ENCODE results near the gene CRACR2A.

Gene CRACR2A

DNA sequence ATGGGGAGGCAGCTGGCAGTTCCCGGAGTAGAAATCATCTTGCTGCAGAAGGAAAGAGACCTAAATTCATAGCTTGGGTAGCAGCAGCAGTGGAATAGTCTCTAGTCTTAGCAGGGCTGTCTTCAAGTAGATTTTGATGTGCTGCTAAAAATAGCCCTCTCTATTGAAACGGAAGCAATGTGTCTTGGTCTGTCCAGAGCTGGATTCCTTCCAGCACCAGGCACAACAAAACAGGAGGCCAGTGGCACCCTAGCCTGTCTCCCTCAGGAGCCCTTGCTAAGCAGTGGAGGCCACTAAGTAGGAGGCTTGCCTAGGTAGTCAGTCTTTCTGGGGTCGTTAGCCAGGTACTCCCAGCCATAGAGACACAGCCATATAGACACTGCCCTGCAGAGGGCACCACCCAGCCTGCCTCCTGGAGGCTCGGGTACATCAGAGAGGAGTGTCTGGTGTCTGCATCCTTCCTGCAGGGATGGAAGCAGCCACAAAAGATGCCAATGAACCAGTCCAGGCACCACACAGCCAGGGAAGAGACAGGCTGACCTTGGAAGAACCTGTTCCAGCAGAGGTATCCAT is 97.5 kb downstream of the CRACR2A start:
- DNase-seq (ENCODE audit: low read depth in 2 of 2): no peak

DNA sequence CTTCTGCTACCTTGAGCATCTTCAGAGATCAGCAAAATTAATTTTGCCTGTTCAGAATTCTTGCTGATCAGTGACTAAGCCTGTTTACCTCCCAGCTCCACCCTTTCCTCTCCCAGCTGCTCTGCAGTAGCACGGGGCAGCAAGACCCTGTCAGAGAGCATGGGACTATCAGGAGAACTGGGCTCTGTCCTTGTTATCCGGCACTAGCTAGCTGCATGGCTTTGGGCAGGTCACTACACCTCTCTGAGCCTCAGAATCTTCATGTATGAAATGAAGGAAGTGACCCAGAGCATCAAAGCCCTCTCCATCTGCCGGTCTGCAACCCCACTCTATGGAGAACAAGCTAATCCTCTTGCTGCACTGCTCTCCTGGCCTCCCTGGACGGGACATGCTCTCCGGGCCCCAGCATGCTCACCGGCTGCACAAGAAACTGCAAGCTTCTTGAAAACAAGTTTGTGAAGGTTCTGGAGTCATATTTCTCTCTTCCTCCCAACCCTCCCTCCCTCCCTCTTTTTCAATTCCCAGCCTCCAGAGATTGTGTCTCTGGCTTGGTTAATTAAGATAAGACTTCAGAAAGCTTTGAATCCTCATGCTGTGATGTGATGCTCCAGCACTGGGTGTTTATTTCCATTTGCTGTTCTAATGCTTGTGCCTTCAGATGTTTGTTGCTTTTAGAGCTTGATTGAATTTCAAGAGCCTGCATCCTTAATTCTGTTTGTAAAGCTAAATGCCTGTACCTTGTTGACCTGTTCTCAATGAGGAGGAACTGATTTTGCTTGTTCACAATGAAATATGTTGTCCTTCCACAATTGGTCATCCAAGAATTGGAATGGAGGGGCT is 101.1 kb downstream of the CRACR2A start:
- DNase-seq (ENCODE audit: low read depth in 2 of 2): no peak

DNA sequence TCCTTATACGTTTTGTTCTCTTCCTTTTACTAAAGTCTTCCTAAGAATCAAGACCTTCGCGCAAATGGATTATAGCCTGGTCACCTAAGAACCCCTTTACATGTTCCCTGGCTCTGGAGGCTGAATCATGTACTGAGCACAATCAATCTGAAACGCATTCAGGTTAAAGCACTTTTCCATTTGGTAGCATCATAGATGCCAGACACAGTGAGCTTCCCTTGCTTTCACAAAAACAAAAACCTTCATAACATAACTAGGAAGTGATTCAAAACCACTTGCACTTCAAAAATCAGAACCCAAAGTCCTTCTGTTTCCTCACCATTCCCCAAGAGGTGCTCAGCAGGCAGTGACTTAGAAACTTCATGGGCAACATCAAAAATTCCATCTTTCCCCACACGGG is 105.4 kb downstream of the CRACR2A start:
- no peak for DNase-seq (ENCODE audit: low read depth in 2 of 2)

DNA sequence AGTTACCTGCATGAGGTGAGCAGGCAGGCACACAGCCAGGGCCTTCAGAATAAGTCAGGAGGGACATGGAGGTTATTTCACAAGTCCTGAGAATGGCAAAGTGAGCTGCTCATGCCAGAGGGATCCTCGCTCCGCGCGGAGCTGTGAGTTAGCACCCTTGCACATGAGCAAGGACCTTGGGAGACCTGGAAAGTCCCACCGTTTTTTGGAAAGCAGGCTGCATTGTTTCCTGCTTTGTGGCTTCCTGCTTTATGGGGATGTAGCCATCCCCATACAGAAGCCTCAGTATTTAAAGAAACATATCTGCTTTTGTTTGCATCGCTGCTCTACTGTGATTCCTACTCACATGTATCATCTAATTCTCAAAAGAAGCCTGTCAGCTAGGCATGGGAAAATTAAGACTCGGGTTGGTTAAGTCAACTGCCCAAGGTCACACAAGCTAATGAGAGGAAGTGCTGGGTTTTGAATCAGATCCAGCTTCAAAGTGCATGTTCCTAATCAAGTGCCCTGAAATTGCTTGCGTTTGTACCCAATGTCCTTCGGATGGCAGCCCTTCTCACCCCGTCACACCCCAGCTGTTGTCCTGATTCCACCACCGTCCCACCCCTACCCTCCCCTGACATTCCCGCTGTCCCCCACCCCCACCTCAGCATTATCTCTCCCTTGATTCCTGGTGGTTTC is 106.2 kb downstream of the CRACR2A start:
- no peak for DNase-seq (ENCODE audit: low read depth in 2 of 2)

DNA sequence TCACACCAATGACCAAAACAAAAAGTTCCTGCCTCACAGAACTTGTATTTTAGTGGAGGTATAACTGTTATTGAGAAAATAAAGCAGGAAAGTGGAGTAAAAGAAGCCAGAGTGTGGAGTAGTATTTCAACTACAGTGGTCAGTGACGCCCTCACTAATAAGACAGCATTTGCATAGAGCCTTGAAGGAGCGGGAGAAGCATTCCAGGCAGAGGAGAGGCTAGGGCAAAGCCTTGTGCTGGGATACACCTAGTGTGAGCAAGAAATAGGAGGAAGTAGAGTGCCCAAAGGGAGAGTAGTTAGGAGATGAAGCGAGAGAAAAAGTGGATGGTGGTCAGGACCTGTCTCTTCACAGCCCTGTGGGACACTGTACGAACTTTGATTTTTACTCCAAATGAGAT is 107.8 kb downstream of the CRACR2A start:
- DNase-seq (ENCODE audit: low read depth in 2 of 2): no peak

DNA sequence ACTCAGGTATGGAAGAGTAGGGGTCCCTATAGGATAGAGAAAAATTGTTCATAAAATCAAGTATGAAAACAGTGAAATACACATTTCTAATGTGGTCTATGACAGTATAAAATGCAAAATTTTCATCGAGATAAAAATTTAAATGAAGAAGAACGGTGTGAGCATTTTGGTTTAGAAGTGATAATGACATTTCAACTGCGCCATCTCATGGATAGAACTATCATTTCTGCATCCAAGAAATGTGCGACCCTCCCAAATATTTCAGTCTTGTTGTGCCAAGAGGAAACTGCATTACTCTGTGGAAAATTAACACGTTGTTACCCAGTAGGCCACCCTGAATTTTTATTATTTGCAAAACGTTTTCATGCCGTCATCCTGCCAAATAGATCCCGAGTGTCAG is 108.8 kb downstream of the CRACR2A start:
- DNase-seq (ENCODE audit: low read depth in 2 of 2): no peak

DNA sequence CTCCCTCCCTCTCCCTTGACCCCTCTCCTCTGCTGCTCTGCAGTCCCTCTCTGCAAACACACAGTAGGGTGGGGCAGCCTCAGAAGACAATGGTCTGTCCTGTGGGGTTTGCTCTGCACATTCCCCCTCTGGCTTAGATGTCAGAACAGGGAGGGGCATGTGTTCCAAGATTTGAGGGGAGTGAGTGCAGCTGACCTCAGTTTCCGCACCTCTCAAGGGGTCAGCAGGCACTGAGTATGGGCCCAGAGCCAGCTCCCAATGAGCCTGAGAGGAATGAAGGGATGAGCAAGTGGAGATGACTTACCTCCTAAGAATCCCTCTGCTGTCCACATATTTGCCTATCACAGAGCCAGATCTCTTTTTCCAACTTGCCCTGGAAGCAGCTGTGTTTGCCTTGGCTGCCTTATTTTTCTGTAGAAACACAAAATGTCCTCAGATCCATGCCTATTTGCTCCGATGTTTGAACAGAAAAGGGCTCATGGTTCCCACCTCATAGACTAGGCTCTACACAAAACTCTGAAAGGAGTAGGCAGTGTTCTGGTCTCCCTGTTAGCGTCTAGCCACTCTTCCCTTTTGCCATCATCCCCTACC is 111.4 kb downstream of the CRACR2A start:
- peak; percentile 47 to 53 for DNase-seq (ENCODE audit: low read depth in 2 of 2)

DNA sequence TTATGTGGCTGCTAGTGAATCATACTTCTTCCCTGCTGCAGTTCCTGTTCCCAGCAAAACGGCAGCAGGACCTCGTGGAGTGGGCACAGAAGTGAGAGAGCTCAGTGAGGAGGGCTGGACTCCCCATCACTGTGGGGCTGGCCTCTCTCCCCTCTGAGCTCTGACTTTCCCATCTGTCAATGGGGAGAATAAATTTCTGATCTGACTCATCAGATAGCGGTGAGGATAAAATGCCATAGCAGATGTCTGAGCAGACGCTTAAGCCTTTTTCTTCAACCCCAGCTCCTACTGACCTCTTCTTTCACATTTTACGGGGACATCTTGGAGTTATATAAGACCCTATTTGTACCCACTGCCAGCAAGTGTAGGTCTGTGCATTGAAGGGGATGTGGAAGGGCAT is 116.6 kb downstream of the CRACR2A start:
- no peak for DNase-seq (ENCODE audit: low read depth in 2 of 2)

DNA sequence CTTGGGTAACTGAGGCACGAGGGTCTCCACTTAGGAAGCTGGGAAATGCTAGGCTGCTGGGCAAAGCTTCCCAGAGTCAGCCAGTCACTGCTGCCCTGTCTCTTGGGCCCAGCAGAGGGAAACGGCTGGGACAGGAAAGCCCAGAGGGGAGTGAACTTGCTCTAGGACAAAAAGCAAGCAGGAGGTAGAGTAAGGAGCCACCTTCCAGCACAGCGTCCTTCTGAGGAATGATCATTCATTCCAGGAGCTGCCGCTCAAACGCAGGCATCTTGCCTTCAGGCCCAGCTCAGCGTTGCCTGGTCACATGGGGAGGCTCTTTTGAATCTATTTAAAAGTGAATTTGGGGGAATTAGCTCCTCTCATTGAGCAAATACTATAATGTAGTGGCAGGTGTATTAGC is 118.6 kb downstream of the CRACR2A start:
- no peak for DNase-seq (ENCODE audit: low read depth in 2 of 2)

DNA sequence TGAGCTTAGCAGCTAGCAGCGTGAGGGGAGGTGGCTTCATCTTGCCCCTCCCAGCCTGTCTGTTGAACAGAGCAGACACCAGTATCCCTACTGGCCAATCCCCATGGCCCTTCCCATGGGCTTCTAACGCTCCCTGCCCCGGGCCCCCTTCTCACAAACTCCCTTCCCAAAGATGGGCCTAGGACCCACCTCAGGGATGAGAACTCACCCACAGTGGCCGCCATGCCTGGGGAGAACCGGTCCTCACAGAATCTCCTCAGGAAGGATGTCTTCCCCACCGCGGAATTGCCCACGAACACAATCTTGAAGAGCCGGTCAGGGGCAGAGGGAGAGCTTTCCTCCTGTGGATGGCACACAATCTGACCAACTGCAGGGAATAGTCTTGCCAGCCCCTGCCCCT is 119.5 kb downstream of the CRACR2A start:
- no peak for DNase-seq (ENCODE audit: low read depth in 2 of 2)

DNA sequence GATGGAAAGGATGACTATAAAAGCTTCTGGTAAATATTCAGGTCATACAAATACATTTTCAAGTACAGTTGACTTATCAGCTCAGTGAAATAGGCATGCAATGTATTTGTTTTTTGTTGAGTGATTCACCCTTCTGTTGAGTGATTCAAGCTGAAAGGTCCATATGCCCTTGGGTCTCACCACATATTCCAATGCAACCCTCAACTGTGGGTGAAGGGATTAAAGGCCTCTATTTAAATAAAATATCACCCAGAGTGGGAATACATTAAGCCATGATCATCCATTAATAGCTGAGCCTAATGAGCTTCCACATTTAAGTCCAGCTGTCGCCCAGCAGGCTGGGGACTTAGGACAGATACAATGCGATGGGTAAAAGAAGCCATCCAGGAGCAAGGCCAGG is 120.2 kb downstream of the CRACR2A start:
- DNase-seq (ENCODE audit: low read depth in 2 of 2): no peak

DNA sequence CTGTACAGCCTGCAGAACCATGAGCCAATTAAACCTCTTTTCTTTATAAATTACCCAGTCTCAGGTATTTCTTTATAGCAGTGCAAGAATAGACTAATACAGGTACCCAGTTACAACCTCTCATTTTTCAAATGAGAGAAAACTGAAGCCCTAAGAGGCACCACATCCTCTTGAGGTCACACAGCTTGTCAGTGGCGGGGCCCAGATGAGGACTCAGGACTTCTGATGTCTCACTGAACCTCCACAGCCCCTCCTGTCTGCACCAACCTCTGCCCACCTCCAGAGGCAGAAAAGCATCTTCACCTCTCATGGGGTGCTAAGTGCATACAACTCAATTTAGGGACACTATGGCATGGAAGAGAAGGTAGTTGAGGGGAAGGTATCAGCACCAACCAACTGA is 120.7 kb downstream of the CRACR2A start:
- no peak for DNase-seq (ENCODE audit: low read depth in 2 of 2)

DNA sequence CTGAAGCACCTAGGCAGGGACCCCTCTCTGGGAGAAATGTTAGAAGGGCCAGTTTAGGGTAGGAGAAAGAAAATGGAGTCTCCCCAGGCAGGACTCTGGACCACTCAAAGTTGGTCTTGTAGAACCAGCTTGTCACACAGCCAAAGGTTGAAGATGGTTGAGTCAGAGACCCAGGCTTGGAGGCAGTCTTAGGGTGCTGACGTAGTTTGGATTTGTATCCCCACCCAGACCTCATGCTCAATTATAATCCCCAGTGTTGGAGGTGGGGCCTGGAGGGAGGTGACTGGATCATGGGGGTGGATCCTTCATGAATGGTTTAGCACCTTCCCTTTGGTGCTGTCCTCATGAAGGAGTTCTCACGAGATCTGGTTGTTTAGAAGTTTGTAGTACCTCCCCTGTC is 121.2 kb downstream of the CRACR2A start:
- DNase-seq (ENCODE audit: low read depth in 2 of 2): no peak

DNA sequence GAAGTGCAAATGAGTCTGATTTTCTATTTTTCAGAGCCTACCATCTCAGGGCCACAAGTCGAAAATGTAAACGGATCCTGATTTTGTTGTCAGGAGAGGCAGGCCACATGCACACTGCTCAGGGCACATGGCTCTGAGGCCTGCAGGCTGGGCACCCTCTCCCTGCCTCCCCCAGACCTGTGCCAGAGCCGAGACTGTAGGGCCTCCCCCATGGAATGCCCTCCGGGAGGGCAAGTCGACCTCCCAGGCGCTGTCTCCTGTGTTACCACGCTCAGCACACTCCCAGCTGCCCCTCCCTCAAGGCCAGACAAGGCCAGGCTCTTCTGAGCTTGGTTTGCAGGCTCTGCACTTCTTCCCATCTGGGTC is 121.7 kb downstream of the CRACR2A start:
- no peak for DNase-seq (ENCODE audit: low read depth in 2 of 2)

DNA sequence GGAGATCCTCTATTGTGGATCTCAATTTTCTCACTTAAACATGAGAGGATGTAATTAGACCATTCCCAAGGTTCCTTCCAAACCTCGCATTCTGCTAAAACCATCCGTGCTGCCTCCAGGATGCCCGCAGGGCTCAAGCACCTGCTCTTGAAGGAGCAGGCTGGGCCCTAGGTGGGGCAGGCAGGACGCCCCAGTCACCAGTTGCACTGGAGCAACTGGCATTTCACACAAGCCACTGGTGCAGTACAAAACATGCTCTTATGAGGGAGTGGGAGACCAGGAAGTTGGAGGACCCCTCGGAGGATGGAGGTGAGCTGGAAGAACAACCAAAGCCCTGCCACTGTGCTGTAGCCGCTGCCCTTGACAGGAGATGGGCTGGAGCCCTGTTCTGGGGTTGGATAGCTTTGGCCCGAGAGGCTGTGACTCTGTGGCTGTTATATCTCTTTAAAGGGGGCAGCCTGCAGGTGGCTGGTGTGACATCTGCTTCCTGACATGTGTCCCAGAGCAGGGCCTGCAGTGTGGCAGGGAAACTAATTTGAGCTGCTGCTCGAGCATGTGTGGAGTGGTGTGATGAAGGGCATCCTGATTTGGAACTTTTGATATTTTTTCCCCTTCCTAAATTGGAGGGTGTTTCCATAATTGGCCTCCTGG is 122.2 kb downstream of the CRACR2A start:
- no peak for DNase-seq (ENCODE audit: low read depth in 2 of 2)

DNA sequence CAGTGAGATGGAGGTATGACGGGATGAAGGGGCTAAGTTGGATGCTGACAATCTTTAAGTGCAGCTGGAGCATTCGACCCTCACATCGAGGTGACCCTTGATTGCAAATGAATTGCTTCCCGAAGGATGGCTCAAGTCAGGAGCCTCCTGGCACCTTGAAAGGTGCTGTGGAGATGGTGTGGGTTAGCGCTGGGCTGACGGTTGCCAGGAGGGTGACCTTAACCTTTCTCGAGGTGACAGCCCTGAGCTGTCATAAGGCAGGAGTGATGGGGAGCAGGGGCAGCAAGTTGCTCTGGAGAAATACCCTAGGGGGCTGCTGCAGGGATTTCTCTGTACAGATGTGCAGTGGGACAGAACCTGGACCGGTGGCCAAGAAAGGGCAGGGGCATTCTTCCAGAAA is 122.8 kb downstream of the CRACR2A start:
- no peak for DNase-seq (ENCODE audit: low read depth in 2 of 2)

DNA sequence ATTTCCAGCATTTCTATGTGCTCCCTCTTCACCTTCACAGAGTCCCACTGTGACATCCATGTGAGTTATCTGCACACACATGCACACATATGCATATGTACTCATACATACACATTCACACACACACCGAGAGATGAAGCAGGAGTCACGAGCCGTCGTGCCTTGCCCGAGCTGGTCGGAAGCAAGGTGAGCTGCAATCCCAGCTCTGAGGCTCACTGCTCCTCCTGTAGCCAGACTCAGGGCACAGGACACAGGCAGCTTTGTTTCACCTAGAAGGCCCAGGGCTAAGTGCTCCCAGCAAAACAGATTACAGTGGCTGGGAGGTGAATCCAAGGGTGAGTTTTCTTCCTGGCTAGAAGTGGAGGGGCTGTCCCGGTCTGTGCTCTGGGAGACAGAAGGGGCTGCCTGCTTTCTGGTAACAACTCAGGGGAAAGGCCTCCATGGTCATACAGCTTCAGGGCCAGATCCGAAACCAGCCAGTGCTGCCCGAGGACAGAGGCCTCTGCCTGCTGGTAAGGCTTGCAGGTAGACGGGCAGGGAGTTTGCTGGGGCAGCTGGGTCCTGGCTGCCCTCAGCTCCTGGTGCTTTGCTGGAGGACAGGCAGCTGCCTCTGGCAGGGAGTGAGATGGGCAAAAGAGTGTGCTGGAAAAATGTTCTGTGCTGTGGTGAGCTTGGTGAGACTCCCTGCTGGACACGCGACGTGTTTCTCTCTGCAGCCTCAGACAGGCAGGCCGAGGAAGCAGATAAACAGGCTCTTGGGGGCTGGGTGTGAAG is 123.7 kb downstream of the CRACR2A start:
- no peak for DNase-seq (ENCODE audit: low read depth in 2 of 2)

DNA sequence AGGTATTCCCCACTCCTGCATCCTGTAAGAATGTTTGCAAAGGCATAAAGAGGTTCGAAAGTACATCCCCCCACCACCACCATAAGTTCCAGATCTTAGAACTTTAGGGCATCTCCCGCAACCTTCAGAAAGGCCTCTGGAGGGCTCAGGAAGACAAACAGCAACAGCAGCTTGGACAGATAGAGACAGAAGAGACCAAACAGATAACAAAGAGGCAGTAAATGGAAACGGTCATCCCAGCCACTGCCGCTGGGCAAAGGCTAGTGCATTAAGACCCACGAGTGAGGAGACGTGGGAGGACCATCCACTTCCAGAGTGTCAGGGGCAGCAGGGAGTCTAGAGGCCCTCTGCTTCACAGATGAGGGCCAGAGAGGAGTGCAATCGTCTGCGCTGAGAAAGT is 124.3 kb downstream of the CRACR2A start:
- no peak for DNase-seq (ENCODE audit: low read depth in 2 of 2)

DNA sequence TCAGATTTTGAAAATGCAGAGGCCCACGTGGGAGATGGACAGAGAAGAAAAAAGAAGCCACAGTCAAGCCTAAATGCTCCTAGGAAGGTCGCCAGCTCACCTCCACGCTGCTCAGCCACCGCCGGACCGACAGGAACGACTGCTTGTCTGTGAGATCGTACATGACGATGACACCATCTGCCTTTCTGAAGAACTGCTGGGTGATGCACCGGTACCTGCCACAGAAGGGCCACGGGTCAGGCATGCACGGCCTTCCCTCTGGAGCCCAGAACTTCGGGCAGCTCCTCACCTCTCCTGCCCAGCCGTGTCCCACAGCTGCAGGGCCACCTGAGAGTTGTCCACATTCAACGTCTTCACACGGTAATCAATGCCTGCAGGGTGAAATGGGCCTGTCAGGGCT is 125.6 kb downstream of the CRACR2A start:
- DNase-seq (ENCODE audit: low read depth in 2 of 2): no peak

DNA sequence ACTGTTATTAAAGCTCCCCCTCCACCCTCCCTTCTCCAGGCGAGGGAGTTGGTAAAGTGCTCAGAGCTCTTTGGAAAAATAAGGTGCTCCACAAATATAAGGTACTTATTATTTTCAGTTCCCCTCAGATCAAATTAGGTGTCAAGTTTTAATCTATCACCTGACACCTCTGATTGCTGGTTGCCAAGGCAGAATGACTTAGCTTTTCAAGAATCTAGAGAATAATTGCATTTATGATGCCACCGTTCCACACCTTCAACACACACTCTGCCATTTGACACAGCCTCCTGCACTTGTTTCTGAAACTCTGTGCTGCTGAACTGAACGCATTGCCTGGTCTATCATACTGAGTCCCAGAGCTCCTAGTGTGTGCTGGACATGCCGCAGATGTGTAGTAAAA is 128.6 kb downstream of the CRACR2A start:
- DNase-seq (ENCODE audit: low read depth in 2 of 2): no peak

All from fibroblast of skin of left quadriceps (primary cell).